ENCODE results near the gene COLEC12.

COLEC12 gene

DNA sequence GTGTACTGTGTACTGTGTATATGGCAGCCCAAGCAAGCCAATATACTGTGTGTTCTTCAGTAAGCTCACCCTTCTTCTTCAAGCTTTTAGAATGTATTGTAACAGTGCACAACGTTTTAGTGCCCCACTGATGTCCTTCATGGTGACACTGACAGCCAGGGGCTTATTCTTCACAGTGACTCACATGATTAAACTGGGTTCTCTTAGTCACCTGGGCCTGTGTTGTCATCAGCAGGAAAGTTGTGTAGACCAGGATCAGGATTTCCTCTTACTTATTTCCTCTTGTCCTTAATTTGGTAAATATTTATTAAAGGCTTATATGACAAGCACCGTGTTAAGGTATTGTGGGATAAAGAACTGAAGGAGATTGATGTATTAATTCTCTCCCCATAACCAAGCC is 164.8 kb downstream of the COLEC12 start:
- H3K79me2 ChIP-seq (ENCODE audit: control insufficient read depth, insufficient read depth, low read length, unreplicated experiment) = no peaks in the 10 kb centered on the region
- H3K4me1 ChIP-seq (ENCODE audit: control insufficient read depth, insufficient read depth, low read length, unreplicated experiment) = no peaks in the 10 kb centered on the region
- peaks cover 3% of the 10 kb centered on the region; the same call in 1 of the 2 replicates for H3K27me3 ChIP-seq (ENCODE audit: insufficient read depth, low read length)
- no peak overlapping the region for H2AFZ ChIP-seq (ENCODE audit: low read length, unreplicated experiment)
- no peak overlapping the region for H3K4me3 ChIP-seq (ENCODE audit: low read depth, low read length)
- no peaks in the 10 kb centered on the region for H3K36me3 ChIP-seq (ENCODE audit: insufficient read depth, low read length)
- H3K27ac ChIP-seq (ENCODE audit: low read depth, low read length) = no peak overlapping the region

DNA sequence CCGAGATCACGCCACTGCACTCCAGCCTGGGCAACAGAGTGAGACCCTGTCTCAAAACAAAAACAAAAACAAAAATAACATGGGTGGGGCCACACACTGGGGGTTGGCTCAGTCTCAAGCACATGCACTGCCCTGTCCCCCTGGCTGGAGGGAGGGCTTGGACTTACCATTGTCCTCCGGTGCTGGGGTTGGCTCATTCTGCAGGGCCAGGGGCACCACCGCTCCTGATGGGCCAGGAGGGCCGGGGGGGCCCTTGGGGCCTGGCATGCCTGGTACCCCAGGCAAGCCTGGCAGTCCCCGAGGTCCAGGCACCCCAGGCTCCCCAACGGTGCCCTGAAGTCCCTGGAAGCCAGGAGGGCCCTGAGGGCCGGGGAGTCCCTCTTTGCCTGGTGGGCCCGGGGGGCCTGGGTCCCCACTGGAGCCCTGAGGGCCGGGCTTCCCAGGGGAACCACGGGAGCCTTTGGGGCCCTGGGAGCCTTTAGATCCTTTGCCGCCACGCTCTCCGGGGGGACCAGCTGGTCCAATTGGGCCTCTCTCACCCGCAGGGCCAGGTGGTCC is 165.8 kb downstream of the COLEC12 start:
- no peak overlapping the region for H2AFZ ChIP-seq (ENCODE audit: low read length, unreplicated experiment)
- no peak overlapping the region for H3K27ac ChIP-seq (ENCODE audit: low read depth, low read length)
- H3K36me3 ChIP-seq (ENCODE audit: insufficient read depth, low read length) = no peaks in the 10 kb centered on the region
- H3K4me3 ChIP-seq (ENCODE audit: low read depth, low read length) = no peak overlapping the region
- peaks cover 3% of the 10 kb centered on the region; the same call in 1 of the 2 replicates for H3K27me3 ChIP-seq (ENCODE audit: insufficient read depth, low read length)
- H3K79me2 ChIP-seq (ENCODE audit: control insufficient read depth, insufficient read depth, low read length, unreplicated experiment) = no peaks in the 10 kb centered on the region
- H3K4me1 ChIP-seq (ENCODE audit: control insufficient read depth, insufficient read depth, low read length, unreplicated experiment) = no peaks in the 10 kb centered on the region

DNA sequence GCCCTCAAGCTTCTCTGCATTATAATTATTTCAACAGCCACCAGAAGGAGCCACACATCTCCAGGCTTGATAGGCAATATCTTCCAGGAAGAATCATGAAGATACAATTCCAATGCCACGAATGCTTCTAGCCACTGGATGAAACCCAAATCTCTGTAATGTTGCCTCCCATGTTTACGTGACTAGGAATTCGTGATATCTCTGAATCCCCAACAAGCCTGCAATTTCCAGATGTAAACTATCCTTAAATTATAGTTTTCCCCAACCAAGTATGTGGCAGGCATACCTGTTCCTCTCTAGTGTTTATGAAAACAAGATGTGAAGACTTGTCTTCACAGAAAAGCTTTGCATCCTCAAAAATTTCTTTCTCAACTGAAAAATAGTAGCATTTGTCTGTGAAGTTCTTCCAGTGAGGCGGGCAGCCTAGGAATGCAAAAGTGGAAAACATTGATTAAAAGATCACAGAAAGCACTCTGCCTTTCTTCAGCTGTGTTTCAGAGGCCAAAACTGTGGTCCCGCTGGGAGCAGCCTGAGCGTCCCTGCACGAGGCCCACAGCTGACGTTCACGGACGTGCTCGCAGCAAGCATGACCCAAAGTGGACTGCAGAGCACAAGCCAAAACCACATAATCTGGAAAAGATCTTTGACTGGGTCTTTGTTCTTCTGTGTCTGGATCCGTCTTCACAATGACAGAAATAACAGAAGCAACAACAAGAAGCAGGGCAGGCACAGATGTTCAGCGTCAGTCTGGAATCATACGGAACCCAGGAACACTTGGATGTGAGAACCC is 167.6 kb downstream of the COLEC12 start:
- Histone ChIP-seq H2AFZ (ENCODE audit: low read length, unreplicated experiment) (no peak overlapping the region), H3K27me3 (ENCODE audit: insufficient read depth, low read length) (peaks cover 3% of the 10 kb centered on the region; the same call in 1 of the 2 replicates), H3K27ac (ENCODE audit: low read depth, low read length) (no peak overlapping the region), H3K79me2 (ENCODE audit: control insufficient read depth, insufficient read depth, low read length, unreplicated experiment) (no peaks in the 10 kb centered on the region), H3K4me1 (ENCODE audit: control insufficient read depth, insufficient read depth, low read length, unreplicated experiment) (no peaks in the 10 kb centered on the region), H3K36me3 (ENCODE audit: insufficient read depth, low read length) (no peaks in the 10 kb centered on the region), H3K4me3 (ENCODE audit: low read depth, low read length) (no peak overlapping the region)

DNA sequence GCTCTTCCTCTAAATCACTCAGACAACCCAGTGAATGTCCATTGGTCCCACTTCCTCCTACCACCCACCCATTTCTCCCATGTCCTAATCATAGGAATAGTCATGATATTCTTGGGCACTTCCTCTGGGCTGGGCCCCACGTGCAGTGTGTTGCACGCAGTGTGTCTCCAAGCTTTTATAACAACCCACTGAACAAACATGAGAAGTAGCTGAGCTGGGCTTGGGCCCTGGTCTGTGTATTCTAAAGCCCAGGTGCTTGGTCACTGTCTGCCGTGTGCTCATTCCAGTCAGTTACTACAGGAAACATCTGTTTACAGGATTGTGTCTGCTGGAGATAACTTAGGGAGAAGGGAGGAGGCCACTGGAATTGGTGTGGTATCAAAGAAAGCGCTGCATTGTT is 168.5 kb downstream of the COLEC12 start:
- no peak overlapping the region for H2AFZ ChIP-seq (ENCODE audit: low read length, unreplicated experiment)
- H3K4me1 ChIP-seq (ENCODE audit: control insufficient read depth, insufficient read depth, low read length, unreplicated experiment) = no peaks in the 10 kb centered on the region
- no peak overlapping the region for H3K27ac ChIP-seq (ENCODE audit: low read depth, low read length)
- no peaks in the 10 kb centered on the region for H3K36me3 ChIP-seq (ENCODE audit: insufficient read depth, low read length)
- no peaks in the 10 kb centered on the region for H3K79me2 ChIP-seq (ENCODE audit: control insufficient read depth, insufficient read depth, low read length, unreplicated experiment)
- no peaks in the 10 kb centered on the region for H3K27me3 ChIP-seq (ENCODE audit: insufficient read depth, low read length)
- H3K4me3 ChIP-seq (ENCODE audit: low read depth, low read length) = no peak overlapping the region

DNA sequence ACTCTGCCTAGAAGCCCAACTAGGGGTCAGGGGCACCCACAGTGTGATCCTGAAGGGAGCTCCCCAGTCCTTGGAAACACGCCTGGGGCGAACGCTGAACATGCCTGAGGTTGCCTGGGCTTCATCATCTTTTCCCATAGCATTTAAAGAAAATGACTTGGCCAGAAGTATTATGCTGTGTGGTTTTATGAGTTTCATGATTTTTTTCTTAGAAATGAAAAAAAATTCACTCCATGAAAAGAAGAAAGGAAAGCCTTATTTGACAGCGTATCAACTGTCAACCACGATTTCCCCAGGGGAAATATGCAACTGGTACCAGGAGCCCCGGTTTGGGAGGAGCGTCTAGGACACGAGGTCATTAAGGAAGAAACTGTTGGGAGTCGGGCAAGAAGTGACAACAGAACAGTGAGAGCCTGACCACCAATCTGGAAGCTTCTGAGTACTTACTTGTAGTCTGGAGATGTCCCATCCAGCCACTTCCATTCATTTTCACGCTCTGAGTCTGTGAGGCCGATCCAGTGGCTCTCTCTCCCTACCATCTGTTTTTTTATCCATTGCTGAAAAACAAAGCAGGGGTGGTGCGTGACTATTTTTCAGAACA is 169.2 kb downstream of the COLEC12 start:
- Histone ChIP-seq H2AFZ (ENCODE audit: low read length, unreplicated experiment) (no peak overlapping the region), H3K36me3 (ENCODE audit: insufficient read depth, low read length) (no peaks in the 10 kb centered on the region), H3K4me3 (ENCODE audit: low read depth, low read length) (no peak overlapping the region), H3K79me2 (ENCODE audit: control insufficient read depth, insufficient read depth, low read length, unreplicated experiment) (no peaks in the 10 kb centered on the region), H3K27me3 (ENCODE audit: insufficient read depth, low read length) (no peaks in the 10 kb centered on the region), H3K4me1 (ENCODE audit: control insufficient read depth, insufficient read depth, low read length, unreplicated experiment) (no peaks in the 10 kb centered on the region), H3K27ac (ENCODE audit: low read depth, low read length) (no peak overlapping the region)

DNA sequence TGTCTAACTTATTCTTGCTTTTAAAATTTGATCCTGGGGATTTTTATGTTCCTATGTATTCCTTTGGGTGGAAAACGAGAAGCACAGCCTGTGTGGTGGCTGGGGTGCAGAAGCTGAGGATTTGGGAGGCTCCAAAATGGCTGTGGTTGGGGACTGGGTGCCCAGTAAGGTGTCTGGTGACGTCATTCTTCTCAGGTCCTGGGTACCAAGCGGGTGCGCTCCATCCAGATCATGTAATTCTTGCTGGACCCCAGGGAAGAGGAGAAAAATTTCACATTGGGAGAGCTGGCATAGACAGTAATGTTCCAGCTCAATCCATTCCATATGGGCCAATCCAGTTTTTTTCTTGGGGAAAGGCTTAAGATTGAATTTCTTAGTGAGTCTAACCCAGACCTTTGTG is 171.6 kb downstream of the COLEC12 start:
- no peaks in the 10 kb centered on the region for H3K27me3 ChIP-seq (ENCODE audit: insufficient read depth, low read length)
- no peaks in the 10 kb centered on the region for H3K36me3 ChIP-seq (ENCODE audit: insufficient read depth, low read length)
- no peak overlapping the region for H2AFZ ChIP-seq (ENCODE audit: low read length, unreplicated experiment)
- no peaks in the 10 kb centered on the region for H3K79me2 ChIP-seq (ENCODE audit: control insufficient read depth, insufficient read depth, low read length, unreplicated experiment)
- H3K4me1 ChIP-seq (ENCODE audit: control insufficient read depth, insufficient read depth, low read length, unreplicated experiment) = peaks cover under 1% of the 10 kb centered on the region
- H3K27ac ChIP-seq (ENCODE audit: low read depth, low read length) = no peak overlapping the region
- no peak overlapping the region for H3K4me3 ChIP-seq (ENCODE audit: low read depth, low read length)

DNA sequence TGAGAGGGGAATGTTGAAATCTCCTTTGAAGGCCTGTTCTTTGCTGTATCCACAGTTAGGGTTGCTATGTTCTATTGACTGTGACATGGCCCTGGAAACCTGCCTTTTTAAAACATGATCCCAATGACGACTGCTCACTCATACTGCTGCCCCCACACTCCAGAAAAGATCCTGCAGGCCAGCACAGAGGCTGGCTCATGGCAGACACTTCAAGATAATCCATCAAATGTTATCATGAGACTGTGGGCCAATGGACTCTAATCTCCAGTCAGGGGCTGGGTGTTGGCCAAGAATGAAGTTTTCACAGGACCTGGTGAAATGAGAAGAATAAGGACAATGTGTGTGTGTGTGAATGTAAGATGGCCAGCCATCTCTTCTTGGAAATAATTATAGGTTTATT is 173.7 kb downstream of the COLEC12 start:
- no peak overlapping the region for H3K4me3 ChIP-seq (ENCODE audit: low read depth, low read length)
- H3K79me2 ChIP-seq (ENCODE audit: control insufficient read depth, insufficient read depth, low read length, unreplicated experiment) = no peaks in the 10 kb centered on the region

DNA sequence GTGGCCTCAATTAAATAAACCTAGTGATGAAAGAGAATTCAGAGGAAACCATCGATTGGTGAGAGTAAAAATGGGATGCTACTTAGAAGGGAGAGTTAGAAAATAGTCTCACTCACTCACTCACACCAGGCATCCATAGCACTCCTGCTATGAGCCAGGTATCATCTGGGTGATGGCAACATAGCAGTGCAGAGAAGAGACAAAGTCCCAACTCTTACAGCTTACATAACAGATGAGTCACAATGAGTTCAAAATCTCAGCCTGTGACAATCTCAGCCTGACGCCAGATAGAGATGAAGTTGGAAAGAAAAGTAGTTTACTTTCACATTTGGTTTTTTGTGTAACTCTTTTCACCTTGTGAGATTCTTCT is 177.3 kb downstream of the COLEC12 start:
- Histone ChIP-seq H3K4me3 (ENCODE audit: low read depth, low read length) (no peak overlapping the region; the same call in 1 of the 2 replicates), H3K79me2 (ENCODE audit: control insufficient read depth, insufficient read depth, low read length, unreplicated experiment) (no peaks in the 10 kb centered on the region), H3K27me3 (ENCODE audit: insufficient read depth, low read length) (peaks cover 5% of the 10 kb centered on the region; the same call in 1 of the 2 replicates), H3K27ac (ENCODE audit: low read depth, low read length) (0 out of 2 replicates have a peak overlapping the region, but pooled peaks have one; percentile 25), H2AFZ (ENCODE audit: low read length, unreplicated experiment) (no peak overlapping the region), H3K36me3 (ENCODE audit: insufficient read depth, low read length) (no peaks in the 10 kb centered on the region), H3K4me1 (ENCODE audit: control insufficient read depth, insufficient read depth, low read length, unreplicated experiment) (peaks cover 28% of the 10 kb centered on the region)

More for the DNA sequence above, 173.7 kb downstream of the COLEC12 start:
- H3K27me3 ChIP-seq (ENCODE audit: insufficient read depth, low read length) = no peaks in the 10 kb centered on the region
- H2AFZ ChIP-seq (ENCODE audit: low read length, unreplicated experiment) = no peak overlapping the region
- H3K36me3 ChIP-seq (ENCODE audit: insufficient read depth, low read length) = no peaks in the 10 kb centered on the region
- peaks cover 20% of the 10 kb centered on the region for H3K4me1 ChIP-seq (ENCODE audit: control insufficient read depth, insufficient read depth, low read length, unreplicated experiment)
- no peak overlapping the region for H3K27ac ChIP-seq (ENCODE audit: low read depth, low read length)

DNA sequence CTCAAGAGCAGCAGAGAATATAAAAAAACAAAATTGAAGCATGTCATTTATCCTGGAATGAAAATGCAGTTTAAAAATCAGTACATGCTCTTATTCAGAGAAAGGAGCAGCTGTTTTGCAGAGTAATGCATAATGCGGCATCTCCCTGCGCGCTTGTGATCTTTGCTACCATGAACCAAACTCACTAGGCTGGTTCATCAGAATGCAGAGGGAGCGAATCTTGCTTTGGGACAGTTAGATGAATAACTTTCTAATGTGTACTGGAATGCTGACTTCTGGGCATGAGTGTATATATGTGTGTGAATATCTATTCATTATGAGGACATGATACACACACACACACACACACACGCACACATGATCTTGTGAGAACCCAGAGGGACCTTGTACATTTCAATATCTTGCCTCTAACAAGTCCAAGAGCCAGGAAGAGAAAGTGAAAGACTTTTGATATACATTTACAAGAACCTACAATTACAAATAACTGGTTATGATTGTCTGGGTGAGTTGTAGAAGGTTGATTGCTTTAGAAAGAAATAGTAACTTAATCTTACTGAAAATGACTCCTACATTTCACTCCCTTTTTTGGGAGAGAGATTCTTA is 178.5 kb downstream of the COLEC12 start:
- H3K4me1 ChIP-seq (ENCODE audit: control insufficient read depth, insufficient read depth, low read length, unreplicated experiment) = peaks cover 28% of the 10 kb centered on the region
- no peak overlapping the region for H2AFZ ChIP-seq (ENCODE audit: low read length, unreplicated experiment)
- peaks cover 5% of the 10 kb centered on the region; the same call in 1 of the 2 replicates for H3K27me3 ChIP-seq (ENCODE audit: insufficient read depth, low read length)
- no peaks in the 10 kb centered on the region for H3K36me3 ChIP-seq (ENCODE audit: insufficient read depth, low read length)
- H3K27ac ChIP-seq (ENCODE audit: low read depth, low read length) = peak overlapping the region; percentile 1; the same call in 1 of the 2 replicates
- H3K79me2 ChIP-seq (ENCODE audit: control insufficient read depth, insufficient read depth, low read length, unreplicated experiment) = no peaks in the 10 kb centered on the region
- H3K4me3 ChIP-seq (ENCODE audit: low read depth, low read length) = peak overlapping the region; percentile 22

DNA sequence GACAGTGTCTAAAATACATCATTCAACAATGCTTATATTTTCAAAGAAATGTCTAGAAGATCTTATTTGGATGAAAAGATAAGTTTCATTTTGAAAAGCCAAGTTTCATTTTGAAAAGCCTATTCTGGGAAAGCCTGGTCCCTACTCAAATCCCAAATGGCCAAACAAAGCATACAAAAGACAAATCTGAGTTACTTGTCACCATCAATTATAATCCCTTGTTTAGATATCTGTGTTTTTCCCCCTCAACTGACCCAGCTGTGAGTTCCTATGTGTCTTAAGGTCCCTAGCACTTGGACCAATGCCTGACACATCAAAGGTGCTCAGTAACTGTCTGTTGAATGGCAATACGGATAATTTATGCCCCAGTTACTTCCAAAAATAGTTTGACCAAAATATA is 180.3 kb downstream of the COLEC12 start:
- Histone ChIP-seq H3K36me3 (ENCODE audit: insufficient read depth, low read length) (no peaks in the 10 kb centered on the region), H3K4me1 (ENCODE audit: control insufficient read depth, insufficient read depth, low read length, unreplicated experiment) (peaks cover 28% of the 10 kb centered on the region), H2AFZ (ENCODE audit: low read length, unreplicated experiment) (no peak overlapping the region), H3K27ac (ENCODE audit: low read depth, low read length) (no peak overlapping the region), H3K4me3 (ENCODE audit: low read depth, low read length) (no peak overlapping the region), H3K27me3 (ENCODE audit: insufficient read depth, low read length) (peaks cover 5% of the 10 kb centered on the region; the same call in 1 of the 2 replicates), H3K79me2 (ENCODE audit: control insufficient read depth, insufficient read depth, low read length, unreplicated experiment) (no peaks in the 10 kb centered on the region)

Data from ACC112 (cell line).